ENCODE measurements around the gene CPHXL2. TPM values are rescaled to one million over a fixed set of nuclear protein-coding genes. Genes with fewer than 3 reads are reported as not detected.

The CPHXL2 gene
- total and polyA plus RNA-seq, 2 experiments from 2014 or later, result not detected

GRCh38 chr16:75616521-75617010, 60.2 kb downstream of the CPHXL2 start:
- Histone ChIP-seq H3K27ac (no peak overlapping the region), H3K4me3 (no peak overlapping the region), H3K4me1 (ENCODE audit: low read depth) (peaks cover 3% of the 10 kb centered on the region), H3K27me3 (no peaks in the 10 kb centered on the region), H3K36me3 (peaks cover 3% of the 10 kb centered on the region), H3K9me3 (ENCODE audit: low read depth) (no peaks in the 10 kb centered on the region)
- TF ChIP-seq, protein P1, sequence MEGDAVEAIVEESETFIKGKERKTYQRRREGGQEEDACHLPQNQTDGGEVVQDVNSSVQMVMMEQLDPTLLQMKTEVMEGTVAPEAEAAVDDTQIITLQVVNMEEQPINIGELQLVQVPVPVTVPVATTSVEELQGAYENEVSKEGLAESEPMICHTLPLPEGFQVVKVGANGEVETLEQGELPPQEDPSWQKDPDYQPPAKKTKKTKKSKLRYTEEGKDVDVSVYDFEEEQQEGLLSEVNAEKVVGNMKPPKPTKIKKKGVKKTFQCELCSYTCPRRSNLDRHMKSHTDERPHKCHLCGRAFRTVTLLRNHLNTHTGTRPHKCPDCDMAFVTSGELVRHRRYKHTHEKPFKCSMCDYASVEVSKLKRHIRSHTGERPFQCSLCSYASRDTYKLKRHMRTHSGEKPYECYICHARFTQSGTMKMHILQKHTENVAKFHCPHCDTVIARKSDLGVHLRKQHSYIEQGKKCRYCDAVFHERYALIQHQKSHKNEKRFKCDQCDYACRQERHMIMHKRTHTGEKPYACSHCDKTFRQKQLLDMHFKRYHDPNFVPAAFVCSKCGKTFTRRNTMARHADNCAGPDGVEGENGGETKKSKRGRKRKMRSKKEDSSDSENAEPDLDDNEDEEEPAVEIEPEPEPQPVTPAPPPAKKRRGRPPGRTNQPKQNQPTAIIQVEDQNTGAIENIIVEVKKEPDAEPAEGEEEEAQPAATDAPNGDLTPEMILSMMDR (IDR thresholded peaks at IDR 0.05; ENCODE audit: low read depth, low read length), result no peak
- no peak for DNase-seq (ENCODE audit: low read depth in 1 of 2, low spot score in 1 of 2)

DNA sequence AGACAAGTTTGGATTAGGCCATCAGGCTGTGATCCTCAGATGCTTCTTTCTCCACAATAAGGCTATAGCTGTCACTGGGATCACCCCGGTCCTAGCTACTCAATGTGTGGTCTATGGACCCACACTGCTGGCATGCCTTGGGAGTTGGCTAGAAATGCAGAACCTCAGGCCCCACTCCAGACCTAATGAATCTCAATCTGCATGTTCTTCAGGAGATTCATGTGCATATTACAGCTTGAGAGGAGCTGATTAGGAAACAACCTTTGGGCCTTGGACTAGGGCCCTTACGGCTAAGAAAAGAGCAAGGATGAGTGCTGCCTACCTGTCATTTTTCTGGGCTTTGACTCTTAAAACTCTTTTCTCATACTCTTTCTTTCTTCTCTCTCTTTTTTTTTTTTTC, 61.2 kb downstream of the CPHXL2 start:
- Histone ChIP-seq H3K27ac (no peak overlapping the region), H3K36me3 (peaks cover 6% of the 10 kb centered on the region), H3K27me3 (no peaks in the 10 kb centered on the region), H3K4me3 (no peak overlapping the region), H3K4me1 (ENCODE audit: low read depth) (no peaks in the 10 kb centered on the region), H3K9me3 (ENCODE audit: low read depth) (no peaks in the 10 kb centered on the region)
- DNase-seq (ENCODE audit: low read depth in 1 of 2, low spot score in 1 of 2), result no peak
- TF ChIP-seq, protein P1 (IDR thresholded peaks at IDR 0.05; ENCODE audit: low read depth, low read length), result no peak

DNA sequence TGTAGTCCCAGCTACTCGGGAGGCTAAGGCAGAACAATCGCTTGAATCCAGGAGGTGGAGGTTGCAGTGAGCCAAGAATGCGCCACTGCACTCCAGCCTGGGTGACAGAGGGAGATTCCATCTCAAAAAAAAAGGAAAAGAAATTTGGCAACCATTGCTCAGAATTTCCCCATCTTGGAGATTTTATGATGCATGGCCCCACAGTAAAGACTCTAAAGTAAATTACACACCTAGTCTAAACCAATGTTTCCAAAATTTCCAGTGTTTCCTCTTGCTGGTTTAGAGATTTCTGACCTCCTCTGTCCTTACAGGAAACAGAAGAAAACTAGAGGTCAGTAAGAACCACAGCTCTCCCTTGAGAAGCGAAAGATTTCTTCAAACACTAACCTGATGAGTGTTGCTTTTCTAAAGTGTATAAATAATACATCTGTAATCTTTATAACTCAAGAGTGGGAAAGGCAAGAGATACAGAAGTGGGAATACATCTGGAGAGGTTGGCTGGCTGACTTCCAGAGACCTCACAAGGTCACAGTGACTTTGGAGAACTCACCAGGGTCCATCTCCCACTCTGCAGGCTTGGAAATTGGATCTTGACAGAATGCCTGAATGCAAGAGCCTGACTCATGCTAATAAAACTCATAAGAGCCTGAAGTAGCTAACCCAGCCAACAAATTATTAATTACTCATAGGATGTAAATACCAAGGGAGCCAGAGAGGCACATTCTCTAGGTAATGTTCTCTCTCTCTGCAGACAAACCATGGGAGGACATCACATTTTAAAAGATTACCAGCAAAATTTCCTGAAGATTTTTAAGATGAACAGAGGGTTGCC, 62.5 kb downstream of the CPHXL2 start:
- no peaks in the 10 kb centered on the region for H3K4me1 ChIP-seq (ENCODE audit: low read depth)
- TF ChIP-seq, protein P1 (IDR thresholded peaks at IDR 0.05; ENCODE audit: low read depth, low read length), result no peak
- DNase-seq (ENCODE audit: low read depth in 1 of 2, low spot score in 1 of 2), result peak; percentile 26 to 41
- no peak overlapping the region for H3K4me3 ChIP-seq
- no peak overlapping the region for H3K27ac ChIP-seq
- peaks cover 10% of the 10 kb centered on the region for H3K36me3 ChIP-seq
- H3K27me3 ChIP-seq, result no peaks in the 10 kb centered on the region
- H3K9me3 ChIP-seq (ENCODE audit: low read depth), result no peaks in the 10 kb centered on the region

Other genes starting within 250 kb of the CPHXL2 start
- gene CFDP1, start 243.5 kb downstream of the CPHXL2 start, total RNA-seq, result 78.1 and 103 TPM in 2 replicates
- gene CFDP1, start 243.5 kb downstream of the CPHXL2 start, polyA plus RNA-seq, result 114 and 116 TPM in 2 replicates
- 14.5 and 29.0 TPM in 2 replicates for gene TMEM170A, start 212.3 kb downstream of the CPHXL2 start, total RNA-seq
- 22.7 and 27.2 TPM in 2 replicates for gene TMEM170A, start 212.3 kb downstream of the CPHXL2 start, polyA plus RNA-seq
- 3.2 and 3.8 TPM in 2 replicates for gene CHST6, start 181.6 kb downstream of the CPHXL2 start, total RNA-seq
- 0.10 and 1.2 TPM in 2 replicates for gene CHST6, start 181.6 kb downstream of the CPHXL2 start, polyA plus RNA-seq
- gene CHST5, start 140.9 kb downstream of the CPHXL2 start, total RNA-seq, result 0.35 and 0.66 TPM in 2 replicates
- 0.05 TPM in 1 of 2 replicates, not detected in the other for gene CHST5, start 140.9 kb downstream of the CPHXL2 start, polyA plus RNA-seq
- gene TMEM231, start 120.8 kb downstream of the CPHXL2 start, total RNA-seq, result 17.1 and 23.7 TPM in 2 replicates
- 20.3 and 21.5 TPM in 2 replicates for gene TMEM231, start 120.8 kb downstream of the CPHXL2 start, polyA plus RNA-seq
- 125 and 139 TPM in 2 replicates for gene GABARAPL2, start 110.6 kb downstream of the CPHXL2 start, total RNA-seq
- 426 and 456 TPM in 2 replicates for gene GABARAPL2, start 110.6 kb downstream of the CPHXL2 start, polyA plus RNA-seq
- 52.4 and 66.1 TPM in 2 replicates for gene ADAT1, start 53.7 kb downstream of the CPHXL2 start, total RNA-seq
- 21.6 and 23.3 TPM in 2 replicates for gene ADAT1, start 53.7 kb downstream of the CPHXL2 start, polyA plus RNA-seq
- gene KARS1, start 29.3 kb downstream of the CPHXL2 start, total RNA-seq, result 106 and 114 TPM in 2 replicates
- gene KARS1, start 29.3 kb downstream of the CPHXL2 start, polyA plus RNA-seq, result 132 and 160 TPM in 2 replicates
- 45.3 and 79.8 TPM in 2 replicates for gene TERF2IP, start 29.2 kb downstream of the CPHXL2 start, total RNA-seq
- gene TERF2IP, start 29.2 kb downstream of the CPHXL2 start, polyA plus RNA-seq, result 66.6 and 85.1 TPM in 2 replicates
- gene DUXB, start 24.5 kb upstream of the CPHXL2 start, total RNA-seq, result not detected in 2 replicates
- 0.37 TPM in 1 of 2 replicates, not detected in the other for gene DUXB, start 24.5 kb upstream of the CPHXL2 start, polyA plus RNA-seq
- not detected in 2 replicates for gene CPHXL, start 49.5 kb upstream of the CPHXL2 start, total RNA-seq
- gene CPHXL, start 49.5 kb upstream of the CPHXL2 start, polyA plus RNA-seq, result 0.37 TPM in 1 of 2 replicates, not detected in the other